ENCODE data around the gene NR4A1. TPM values are rescaled to one million over a fixed set of nuclear protein-coding genes. Genes with fewer than 3 reads are reported as not detected.
A peak's percentile ranks its signal among the peaks of the same experiment; 100 is the strongest.

Gene NR4A1
- total and polyA plus RNA-seq, 2 of the 13 experiments (the other 11 are each of a cell fraction or from before 2014, with no cell fraction given), result 5.7 to 15.2 TPM

DNA sequence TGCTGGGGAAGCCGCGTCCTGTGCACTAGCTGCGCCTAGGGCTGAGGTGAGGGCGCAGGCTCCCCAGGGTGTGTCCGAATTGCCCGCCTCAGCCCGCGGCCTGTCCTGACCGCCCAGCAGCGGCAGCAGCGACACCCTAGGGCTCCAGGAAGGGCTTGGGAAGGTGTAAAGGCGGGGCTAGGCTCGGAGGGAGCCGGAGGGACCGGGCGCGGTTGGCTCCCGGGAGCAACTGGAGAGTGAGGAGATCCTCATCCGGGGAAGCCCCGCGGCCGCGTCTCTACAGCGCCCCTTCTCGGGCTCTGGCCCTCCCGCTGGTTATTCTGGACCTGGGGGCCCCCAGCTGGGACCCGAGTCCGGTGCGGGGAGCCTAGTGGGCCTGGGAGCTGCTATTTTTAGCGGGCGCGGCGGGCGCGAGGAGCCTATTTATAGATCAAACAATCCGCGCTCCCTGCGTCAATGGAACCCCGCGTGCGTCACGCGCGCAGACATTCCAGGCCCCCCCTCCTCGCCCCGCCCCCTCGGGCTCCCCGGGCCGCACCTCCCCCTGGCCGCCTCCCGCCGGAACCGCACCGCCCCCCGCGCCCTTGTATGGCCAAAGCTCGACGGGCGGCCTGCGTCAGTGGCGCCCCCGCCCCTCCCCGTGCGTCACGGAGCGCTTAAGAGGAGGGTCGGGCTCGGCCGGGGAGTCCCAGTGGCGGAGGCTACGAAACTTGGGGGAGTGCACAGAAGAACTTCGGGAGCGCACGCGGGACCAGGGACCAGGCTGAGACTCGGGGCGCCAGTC is at the start of gene NR4A1 (continued):
- TF ChIP-seq ZNF160 (CRISPR knock-in tag; IDR thresholded peaks at IDR 0.05) (peak; percentile 49; the same call in 1 of the 2 replicates), ZNF296 (CRISPR knock-in tag; conservative IDR thresholded peaks at IDR 0.05) (no peak), ZNF75D (CRISPR knock-in tag; IDR thresholded peaks at IDR 0.05; ENCODE audit: borderline replicate concordance) (no peak), RXRB (CRISPR knock-in tag; IDR thresholded peaks at IDR 0.05; ENCODE audit: borderline replicate concordance) (peak; percentile 25), YY1 (IDR thresholded peaks at IDR 0.05; ENCODE audit: insufficient read depth, insufficient replicate concordance, low read depth, low read length) (no peak), ZBTB1 (CRISPR knock-in tag; IDR thresholded peaks at IDR 0.05; ENCODE audit: borderline replicate concordance) (no peak), XRCC5 (optimal IDR thresholded peaks at IDR 0.05; ENCODE audit: low read length) (no peak), ZFP1 (CRISPR knock-in tag; IDR thresholded peaks at IDR 0.05) (no peak), GABPA (IDR thresholded peaks at IDR 0.05; ENCODE audit: low read depth, low read length) (no peak), GABPA (CRISPR knock-in tag; IDR thresholded peaks at IDR 0.05; ENCODE audit: low read depth) (peak; percentile 57), ZNF569 (CRISPR knock-in tag; IDR thresholded peaks at IDR 0.05; ENCODE audit: borderline replicate concordance) (no peak), ZNF558 (CRISPR knock-in tag; IDR thresholded peaks at IDR 0.05; ENCODE audit: borderline replicate concordance) (no peak), DMTF1 (CRISPR knock-in tag; IDR thresholded peaks at IDR 0.05) (peak; percentile 63; the same call in 1 of the 2 replicates)
- TF ChIP-seq, protein P1, sequence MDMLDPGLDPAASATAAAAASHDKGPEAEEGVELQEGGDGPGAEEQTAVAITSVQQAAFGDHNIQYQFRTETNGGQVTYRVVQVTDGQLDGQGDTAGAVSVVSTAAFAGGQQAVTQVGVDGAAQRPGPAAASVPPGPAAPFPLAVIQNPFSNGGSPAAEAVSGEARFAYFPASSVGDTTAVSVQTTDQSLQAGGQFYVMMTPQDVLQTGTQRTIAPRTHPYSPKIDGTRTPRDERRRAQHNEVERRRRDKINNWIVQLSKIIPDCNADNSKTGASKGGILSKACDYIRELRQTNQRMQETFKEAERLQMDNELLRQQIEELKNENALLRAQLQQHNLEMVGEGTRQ (IDR thresholded peaks at IDR 0.05; ENCODE audit: low read depth, low read length), result no peak
- TF ChIP-seq, protein P1 (CRISPR knock-in tag; IDR thresholded peaks at IDR 0.05; ENCODE audit: borderline replicate concordance), result peak; percentile 95; the same call in 1 of the 2 replicates
- TF ChIP-seq, protein P2, sequence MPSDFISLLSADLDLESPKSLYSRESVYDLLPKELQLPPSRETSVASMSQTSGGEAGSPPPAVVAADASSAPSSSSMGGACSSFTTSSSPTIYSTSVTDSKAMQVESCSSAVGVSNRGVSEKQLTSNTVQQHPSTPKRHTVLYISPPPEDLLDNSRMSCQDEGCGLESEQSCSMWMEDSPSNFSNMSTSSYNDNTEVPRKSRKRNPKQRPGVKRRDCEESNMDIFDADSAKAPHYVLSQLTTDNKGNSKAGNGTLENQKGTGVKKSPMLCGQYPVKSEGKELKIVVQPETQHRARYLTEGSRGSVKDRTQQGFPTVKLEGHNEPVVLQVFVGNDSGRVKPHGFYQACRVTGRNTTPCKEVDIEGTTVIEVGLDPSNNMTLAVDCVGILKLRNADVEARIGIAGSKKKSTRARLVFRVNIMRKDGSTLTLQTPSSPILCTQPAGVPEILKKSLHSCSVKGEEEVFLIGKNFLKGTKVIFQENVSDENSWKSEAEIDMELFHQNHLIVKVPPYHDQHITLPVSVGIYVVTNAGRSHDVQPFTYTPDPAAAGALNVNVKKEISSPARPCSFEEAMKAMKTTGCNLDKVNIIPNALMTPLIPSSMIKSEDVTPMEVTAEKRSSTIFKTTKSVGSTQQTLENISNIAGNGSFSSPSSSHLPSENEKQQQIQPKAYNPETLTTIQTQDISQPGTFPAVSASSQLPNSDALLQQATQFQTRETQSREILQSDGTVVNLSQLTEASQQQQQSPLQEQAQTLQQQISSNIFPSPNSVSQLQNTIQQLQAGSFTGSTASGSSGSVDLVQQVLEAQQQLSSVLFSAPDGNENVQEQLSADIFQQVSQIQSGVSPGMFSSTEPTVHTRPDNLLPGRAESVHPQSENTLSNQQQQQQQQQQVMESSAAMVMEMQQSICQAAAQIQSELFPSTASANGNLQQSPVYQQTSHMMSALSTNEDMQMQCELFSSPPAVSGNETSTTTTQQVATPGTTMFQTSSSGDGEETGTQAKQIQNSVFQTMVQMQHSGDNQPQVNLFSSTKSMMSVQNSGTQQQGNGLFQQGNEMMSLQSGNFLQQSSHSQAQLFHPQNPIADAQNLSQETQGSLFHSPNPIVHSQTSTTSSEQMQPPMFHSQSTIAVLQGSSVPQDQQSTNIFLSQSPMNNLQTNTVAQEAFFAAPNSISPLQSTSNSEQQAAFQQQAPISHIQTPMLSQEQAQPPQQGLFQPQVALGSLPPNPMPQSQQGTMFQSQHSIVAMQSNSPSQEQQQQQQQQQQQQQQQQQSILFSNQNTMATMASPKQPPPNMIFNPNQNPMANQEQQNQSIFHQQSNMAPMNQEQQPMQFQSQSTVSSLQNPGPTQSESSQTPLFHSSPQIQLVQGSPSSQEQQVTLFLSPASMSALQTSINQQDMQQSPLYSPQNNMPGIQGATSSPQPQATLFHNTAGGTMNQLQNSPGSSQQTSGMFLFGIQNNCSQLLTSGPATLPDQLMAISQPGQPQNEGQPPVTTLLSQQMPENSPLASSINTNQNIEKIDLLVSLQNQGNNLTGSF (CRISPR knock-in tag; IDR thresholded peaks at IDR 0.05), result no peak

All from HepG2 (cell line).